GM23338 (cell line): ENCODE measurements around the gene SLTM.
A peak's percentile ranks its signal among the peaks of the same experiment; 100 is the strongest.

Experiments used
- POLR2AphosphoS5 ChIP-seq: IDR thresholded peaks from 2 replicates; pipeline ENCODE4 v1.6.1; 2016; ENCODE audit warnings: antibody characterized with exemption, low read depth
- TF ChIP-seq, protein P1 (sequence below), 2 experiments: fragments of 200-600 bp in 1 of 2; sonication (generic) in 1 of 2; conservative IDR thresholded peaks; 2 replicates each; pipeline versions ENCODE4 v1.5.1 to v1.6.1; 2016 to 2017; ENCODE audit warnings: antibody characterized with exemption in 2 of 2, low read depth in 2 of 2, mild to moderate bottlenecking in 2 of 2, moderate library complexity in 1 of 2

- TF ChIP-seq, protein P1, sequence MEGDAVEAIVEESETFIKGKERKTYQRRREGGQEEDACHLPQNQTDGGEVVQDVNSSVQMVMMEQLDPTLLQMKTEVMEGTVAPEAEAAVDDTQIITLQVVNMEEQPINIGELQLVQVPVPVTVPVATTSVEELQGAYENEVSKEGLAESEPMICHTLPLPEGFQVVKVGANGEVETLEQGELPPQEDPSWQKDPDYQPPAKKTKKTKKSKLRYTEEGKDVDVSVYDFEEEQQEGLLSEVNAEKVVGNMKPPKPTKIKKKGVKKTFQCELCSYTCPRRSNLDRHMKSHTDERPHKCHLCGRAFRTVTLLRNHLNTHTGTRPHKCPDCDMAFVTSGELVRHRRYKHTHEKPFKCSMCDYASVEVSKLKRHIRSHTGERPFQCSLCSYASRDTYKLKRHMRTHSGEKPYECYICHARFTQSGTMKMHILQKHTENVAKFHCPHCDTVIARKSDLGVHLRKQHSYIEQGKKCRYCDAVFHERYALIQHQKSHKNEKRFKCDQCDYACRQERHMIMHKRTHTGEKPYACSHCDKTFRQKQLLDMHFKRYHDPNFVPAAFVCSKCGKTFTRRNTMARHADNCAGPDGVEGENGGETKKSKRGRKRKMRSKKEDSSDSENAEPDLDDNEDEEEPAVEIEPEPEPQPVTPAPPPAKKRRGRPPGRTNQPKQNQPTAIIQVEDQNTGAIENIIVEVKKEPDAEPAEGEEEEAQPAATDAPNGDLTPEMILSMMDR (conservative IDR thresholded peaks at IDR 0.05; ENCODE audit: low read depth in 2 of 2), result peak; percentile 58 to 60
- no peak for TF ChIP-seq POLR2AphosphoS5
Observed at GRCh38 chr15:58839485-58839884, 94.0 kb downstream of the SLTM start.
